A549 (cell line): ENCODE data around the gene APBB2.

Experiments
- BHLHE40 ChIP-seq: IDR thresholded peaks from 2 replicates; pipeline ENCODE4 v1.6.1; 2012; ENCODE audit warnings: low read depth, low read length, inconsistent platforms
- CTCF ChIP-seq: fragments of >200 bp; sonication (Bioruptor Twin); formaldehyde crosslinking; IDR thresholded peaks from 3 replicates; pipeline ENCODE4 v1.5.1; 2016
- EP300 ChIP-seq, 2 experiments: fragments of >200 bp; sonication (Bioruptor Twin); formaldehyde crosslinking; IDR thresholded peaks; 2 replicates in 1 of 2; 3 replicates in 1 of 2; pipeline ENCODE4 v1.6.1; 2016 to 2017
- JUNB ChIP-seq: fragments of >200 bp; sonication (Bioruptor Twin); formaldehyde crosslinking; IDR thresholded peaks from 2 replicates; pipeline ENCODE4 v1.6.1; 2016
- KDM1A ChIP-seq: fragments of 200-600 bp; sonication (generic); IDR thresholded peaks from 2 replicates; pipeline ENCODE4 v1.6.1; 2016; ENCODE audit warnings: low read depth, mild to moderate bottlenecking
- MAZ ChIP-seq: fragments of 150-350 bp; IDR thresholded peaks from 2 replicates; pipeline ENCODE4 v1.6.1; 2014; ENCODE audit warnings: antibody characterized with exemption, low read depth, low read length, borderline replicate concordance
- NFE2L2 ChIP-seq: fragments of 150-350 bp; conservative IDR thresholded peaks from 2 replicates; pipeline ENCODE4 v1.6.1; 2014; ENCODE audit warnings: low read length
- PBX3 ChIP-seq: IDR thresholded peaks from 2 replicates; pipeline ENCODE4 v1.6.1; 2012
- POLR2A ChIP-seq: IDR thresholded peaks from 2 replicates; pipeline ENCODE4 v1.6.1; 2012; ENCODE audit warnings: mild to moderate bottlenecking, low read length
- POLR2AphosphoS2 ChIP-seq: conservative IDR thresholded peaks from 2 replicates; pipeline ENCODE4 v1.6.1; 2012; ENCODE audit warnings: low read length, improper control_type of control experiment, inconsistent platforms
- RCOR1 ChIP-seq: fragments of 150-350 bp; IDR thresholded peaks from 2 replicates; pipeline ENCODE4 v1.6.1; 2014; ENCODE audit warnings: antibody characterized with exemption, low read length, low read depth
- REST ChIP-seq: fragments of 200-600 bp; sonication (generic); IDR thresholded peaks from 2 replicates; pipeline ENCODE4 v1.6.1; 2016; ENCODE audit warnings: antibody characterized with exemption, mild to moderate bottlenecking, moderate library complexity
- USF2 ChIP-seq: fragments of 450-650 bp; IDR thresholded peaks from 2 replicates; pipeline ENCODE4 v1.6.1; 2014; ENCODE audit warnings: antibody characterized with exemption

- TF ChIP-seq POLR2AphosphoS2 (no peak), CTCF (no peak), EP300 (IDR thresholded peaks at IDR 0.05) (no peak), PBX3 (no peak), POLR2A (no peak), KDM1A (no peak), BHLHE40 (no peak), REST (no peak), RCOR1 (no peak), NFE2L2 (no peak), USF2 (no peak), MAZ (no peak), JUNB (no peak)
These were observed 8.4 kb downstream of the APBB2 start for GRCh38 chr4:41205854-41206460.
